ENCODE results near the gene IL20.

IL20 gene

DNA sequence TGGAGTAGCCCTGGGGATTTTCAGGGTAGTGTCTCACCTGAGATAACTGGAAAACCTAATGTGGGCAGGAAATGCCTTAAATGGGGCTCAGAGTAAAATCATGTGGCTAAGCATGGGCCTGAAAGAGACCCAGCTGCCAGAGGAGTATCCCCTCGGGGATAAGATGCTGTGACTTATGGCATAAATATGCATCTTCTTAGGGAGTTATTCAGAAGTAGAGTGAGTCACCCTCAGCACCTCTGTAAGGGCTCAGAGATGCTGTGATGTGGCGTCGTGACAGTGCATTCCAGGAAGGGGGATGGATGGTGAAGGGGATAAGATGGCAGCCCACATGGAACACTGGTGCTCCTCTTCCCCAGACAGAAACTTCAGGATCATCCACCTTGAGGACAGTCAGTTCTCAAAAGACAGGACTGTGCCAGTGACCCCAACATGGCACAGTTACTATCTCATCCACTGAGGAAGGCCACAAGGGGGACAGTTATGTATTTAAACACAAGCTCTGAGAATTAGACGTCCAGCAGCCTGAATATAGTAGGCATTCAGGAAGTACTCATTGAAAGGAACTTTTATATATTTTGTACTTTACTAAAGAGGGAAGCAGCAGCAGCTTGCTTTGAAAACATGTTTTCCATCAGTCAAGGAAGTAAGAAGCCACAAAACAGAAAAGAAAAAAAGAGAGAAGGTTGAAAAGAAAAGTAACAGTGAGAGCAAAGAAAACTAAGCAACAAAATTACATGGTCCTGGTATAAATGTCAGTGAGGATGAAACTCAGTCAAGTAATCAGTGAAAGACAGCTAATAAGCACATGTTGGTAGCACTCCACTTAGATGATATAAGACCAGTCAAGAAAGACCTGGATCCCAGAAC lies 40.1 kb downstream of the IL20 start:
- DNase-seq: peak; percentile 62

DNA sequence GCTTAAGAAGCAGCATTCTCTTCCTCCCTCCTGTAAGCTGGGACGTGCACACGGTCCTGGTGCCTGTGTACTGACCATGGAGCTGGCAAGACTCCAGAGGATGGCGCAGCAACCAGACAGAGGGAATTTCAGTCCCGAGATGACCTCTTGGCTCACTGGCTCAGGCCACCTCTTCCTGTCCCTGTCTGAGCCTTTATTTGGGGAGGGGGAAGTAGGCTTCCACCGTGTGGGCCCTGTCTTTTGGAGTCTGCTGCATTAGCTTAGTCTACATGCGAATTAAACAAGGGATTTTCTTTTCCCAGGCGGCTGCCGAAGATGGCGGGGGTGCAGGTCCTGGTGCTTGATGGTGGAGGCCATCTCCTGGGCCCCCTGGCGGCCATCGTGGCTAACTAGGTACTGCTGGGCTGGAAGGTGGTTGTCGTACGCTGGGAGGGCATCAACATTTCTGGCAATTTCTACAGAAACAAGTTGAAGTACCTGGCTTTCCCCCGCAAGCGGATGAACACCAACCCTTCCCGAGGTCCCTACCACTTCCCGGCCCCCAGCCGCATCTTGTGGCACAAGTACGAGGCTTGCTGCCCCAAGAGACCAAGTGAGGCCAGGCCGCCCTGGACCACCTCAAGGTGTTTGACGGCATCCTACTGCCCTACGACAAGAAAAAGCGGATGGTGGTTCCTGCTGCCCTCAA lies 42.0 kb downstream of the IL20 start:
- no peak for DNase-seq

DNA sequence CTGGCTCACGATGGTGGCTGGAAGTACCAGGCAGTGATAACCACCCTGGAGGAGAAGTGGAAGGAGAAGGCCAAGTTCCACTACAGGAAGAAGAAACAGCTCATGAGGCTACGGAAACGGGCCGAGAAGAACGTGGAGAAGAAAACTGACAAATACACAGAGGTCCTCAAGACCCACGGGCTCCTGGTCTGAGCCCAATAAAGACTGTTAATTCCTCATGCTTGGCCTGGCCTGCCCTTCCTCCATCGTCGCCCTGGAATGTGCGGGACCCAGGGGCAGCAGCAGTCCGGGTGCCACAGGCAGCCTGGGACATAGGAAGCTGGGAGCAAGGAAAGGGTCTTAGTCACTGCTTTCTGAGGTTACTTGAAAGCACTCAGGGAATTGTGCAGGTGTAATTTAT lies 42.6 kb downstream of the IL20 start:
- no peak for DNase-seq

DNA sequence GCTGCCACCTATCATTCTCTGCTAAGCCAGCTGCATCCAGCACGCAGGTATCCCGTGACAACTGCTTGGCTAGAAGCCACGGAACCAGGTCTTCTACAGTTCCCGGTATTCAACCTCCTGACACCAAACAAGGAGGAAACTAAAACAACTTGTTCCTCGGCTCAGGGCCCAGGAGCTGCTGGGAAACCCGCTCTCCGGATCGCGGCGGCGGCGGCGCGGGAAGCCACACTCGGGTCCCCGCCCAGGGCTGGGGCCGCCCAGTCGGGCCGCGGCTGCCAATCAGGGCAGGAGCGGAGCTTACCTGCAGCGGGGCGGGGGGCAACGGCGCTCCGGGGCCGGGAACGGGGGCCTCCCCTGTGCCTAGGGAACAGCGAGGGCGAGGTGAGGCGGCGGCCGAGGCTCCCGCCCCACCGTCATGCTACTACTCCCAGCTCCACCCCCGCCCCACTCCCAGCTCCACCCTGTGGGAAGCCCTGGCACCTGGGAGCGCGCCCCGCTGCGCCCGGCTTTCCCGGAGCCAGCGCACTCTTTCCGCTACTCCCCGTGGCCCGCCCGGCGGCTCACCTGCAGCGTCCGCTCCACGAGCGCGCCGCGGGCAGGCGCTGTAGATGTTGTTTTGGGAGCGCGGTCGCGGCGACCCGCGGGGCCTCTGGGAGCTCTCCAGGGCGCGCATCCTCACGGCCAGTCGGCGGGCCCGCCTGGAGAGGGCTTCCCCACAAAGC lies 43.9 kb downstream of the IL20 start:
- no peak for DNase-seq

DNA sequence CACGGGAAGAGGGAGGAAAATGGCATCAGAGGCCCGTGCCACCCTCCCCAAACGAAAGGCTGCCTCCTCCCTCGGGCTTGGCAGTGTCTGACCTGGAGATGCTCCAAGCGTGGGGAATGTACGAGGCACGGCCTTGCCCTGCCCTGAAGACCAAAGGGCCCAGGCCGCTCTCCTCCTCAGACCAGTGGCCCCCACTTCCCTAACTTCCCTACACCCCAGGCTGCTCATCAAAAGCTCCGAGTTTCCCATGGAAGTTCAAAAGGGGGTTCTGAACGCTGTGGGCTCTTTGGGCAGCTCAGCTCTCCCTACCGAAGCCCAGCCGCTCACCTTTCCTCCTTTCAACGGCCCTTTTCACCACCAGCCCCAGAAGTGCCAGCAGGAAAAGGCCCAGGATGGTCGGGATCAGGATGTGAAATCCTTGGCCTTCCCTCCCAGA lies 44.5 kb downstream of the IL20 start:
- DNase-seq: no peak

DNA sequence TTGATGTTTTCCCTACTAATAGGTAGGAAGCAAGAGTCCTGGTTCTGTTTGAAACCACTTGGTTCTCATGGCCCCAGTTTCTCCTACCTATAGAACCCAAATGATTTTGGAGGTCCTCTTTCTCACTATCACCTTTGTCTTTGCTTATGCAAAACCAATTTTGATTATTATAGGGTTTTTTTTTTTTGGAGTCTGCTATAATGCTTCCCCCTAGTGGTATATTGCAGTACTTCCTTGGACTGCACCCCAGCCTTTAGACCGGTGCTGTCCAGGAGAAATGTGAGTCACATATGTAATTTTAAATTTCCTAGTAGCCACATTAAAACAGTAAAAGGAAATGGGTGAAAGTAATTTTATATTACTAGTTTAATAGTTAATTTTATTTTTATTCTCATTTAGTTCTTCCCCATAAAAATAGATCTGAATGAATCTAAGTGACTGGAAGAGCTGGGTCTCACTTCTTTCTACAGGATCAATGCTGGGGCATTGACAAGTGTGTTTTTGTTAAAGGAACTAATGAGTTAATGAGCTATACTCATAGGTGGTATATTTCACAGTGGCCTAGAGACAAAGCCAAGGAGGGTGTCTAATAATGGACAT lies 45.7 kb downstream of the IL20 start:
- peak; percentile 57 for DNase-seq

DNA sequence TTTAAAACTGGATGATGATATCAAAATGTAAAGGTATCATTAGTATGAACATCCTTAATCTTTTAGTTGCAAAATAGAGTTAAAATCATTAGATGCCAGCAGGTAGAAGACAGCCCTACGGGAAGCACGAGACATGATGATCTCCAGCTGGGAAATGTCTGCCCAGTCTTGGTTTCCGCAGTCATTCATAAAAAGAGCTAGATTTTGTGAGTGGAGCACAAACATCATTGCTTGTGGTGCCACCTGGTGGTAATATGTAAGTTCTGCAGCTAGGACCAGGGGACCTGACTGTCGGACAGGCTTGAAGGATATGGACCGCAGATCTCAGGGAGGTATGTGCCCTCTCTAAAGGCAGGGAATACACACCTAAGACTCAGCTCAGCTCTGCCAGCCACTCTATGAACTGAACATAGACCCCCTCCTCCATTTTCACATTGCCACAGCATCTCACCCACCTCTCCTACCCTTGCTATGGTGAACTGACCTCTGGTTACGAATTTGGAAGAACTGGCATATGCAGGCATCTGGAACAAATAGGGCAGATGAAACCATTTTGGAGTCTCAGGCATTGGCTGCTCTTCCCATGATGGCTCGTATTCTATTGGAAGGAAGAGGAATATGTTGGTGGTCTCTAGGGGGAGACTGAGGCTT lies 47.1 kb downstream of the IL20 start:
- DNase-seq: peak; percentile 75

DNA sequence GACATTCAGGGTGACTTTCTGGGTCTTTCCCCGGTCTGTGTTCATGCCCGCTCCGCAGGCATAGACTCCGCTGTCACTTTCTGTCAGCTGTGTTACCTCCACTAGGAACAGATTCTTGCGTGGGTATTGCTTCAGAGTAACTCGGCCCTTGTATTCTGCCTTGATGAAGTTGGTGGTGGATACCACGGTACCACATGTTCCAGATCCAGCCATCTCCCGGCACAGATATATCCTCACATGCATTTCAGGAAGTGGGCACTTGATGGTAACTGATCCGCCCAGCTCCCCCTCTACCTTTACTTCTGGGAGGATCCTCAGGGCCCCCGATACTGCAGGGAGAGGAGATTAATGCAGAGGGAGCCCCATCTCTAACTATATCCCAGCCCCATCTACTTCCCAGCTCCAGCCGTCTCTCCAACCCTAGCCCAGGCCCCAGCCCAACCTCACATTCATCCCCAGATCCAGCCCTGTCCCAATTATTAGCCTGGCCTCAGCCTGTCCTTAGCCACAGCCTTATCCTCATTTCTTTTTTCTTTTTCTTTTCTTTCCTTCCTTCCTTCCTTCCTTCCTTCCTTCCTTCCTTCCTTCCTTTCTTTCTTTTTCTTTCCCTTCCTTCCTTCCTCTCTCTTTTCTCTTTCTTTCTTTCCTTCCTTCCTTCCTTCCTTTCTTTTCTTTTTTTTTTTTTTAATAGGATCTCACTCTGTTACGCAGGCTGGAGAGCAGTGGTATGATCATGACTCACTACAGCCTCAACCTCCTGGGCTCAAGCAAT lies 48.5 kb downstream of the IL20 start:
- no peak for DNase-seq

DNA sequence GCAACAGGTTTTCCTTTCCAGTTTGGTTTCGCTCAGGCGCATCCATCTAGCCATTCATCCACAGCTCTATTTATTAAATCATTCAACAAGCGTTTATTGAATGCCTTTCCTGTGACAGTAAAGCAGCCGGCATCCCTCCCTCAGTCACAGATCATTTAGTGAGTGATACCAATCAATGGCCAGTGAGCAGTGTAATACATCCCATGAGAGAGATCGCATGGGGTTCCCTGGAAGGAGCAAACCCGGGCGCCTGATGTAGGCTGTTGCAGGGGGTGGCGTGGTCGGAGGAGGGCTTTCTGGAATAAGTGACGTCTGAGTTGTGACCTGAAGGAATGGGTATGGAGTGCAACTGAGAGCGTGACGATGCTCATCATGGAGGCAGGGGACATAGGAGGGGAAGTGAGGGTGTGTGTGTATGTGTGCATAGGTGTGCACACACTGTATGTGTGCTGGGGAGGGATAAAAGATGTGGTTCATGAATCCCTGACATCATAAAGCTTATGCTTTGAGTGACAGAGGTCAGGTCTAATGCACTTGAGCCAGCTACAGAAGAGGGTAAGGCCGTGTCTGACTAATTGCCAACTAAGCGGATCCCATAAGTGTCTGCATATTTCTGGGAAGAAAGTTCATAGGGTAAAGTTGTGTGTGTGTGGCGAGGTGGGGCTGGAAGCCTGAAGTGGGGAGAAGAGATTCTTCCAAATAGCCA lies 49.8 kb downstream of the IL20 start:
- no peak for DNase-seq

DNA sequence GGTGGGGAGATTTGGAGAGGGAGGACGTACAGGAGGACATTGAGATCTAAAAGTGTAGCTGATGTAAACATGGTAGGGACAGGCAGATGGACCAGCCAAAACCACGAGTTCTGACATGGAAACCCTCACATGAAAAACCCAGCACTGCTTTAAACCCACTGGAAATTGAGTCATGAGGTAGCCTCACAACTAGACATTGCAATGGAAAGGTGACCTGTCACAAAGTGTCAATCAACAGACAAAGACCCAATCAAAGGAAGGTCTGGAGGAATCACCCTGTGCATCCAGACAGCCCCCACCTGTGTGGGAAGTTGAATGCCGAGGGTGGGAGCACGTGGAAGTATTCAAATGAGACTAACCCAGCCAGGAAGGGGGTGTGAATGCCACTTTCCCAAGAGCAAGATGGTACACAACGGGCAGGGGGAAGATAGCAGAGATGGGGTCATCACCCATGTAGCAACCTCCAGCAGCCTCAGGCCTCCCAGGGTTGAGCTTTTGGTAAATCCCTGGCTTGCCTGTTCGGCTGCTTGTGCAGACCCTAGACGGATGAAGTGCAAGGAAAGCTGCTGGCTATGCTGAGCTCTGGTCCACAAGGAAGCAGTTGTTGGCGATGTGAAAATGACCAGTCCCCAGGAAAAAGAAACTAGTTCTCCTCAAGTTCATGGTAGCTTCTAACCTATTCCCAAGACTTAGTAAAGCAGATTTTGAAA lies 50.7 kb downstream of the IL20 start:
- DNase-seq: no peak

DNA sequence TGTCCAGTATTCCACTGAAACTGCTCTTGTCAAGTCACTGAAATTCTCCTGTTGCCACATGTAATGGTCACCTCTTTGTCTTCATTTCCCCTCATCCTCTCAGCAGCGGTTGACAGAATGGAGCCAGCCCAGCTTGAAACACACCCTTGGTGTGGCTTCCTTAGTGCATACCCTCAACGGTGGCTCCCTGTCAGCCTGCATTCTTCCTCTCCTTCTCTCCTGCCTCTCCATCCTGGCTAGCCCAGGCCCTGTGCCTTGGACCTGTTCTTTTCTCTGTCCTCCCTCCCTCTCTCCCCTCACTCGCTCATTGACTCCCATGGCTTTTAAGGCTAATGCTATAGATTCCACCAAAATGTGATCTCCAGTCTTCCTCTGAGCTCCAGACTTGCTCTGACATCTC lies 52.7 kb downstream of the IL20 start:
- no peak for DNase-seq
